GM23338 (cell line): ENCODE measurements around the gene KLHL25. TPM values are rescaled to one million over a fixed set of nuclear protein-coding genes. Genes with fewer than 3 reads are reported as not detected.

ENCODE experiments used
- ATAC-seq: fragments of 200-7000 bp; cut with Tn5 transposase; 3 replicates; pipeline ENCODE4 v1.9.1; 2020
- DNase-seq: peaks from one replicate; pipeline ENCODE4 v3.0.0-alpha.2; 2015; ENCODE audit warnings: low spot score
- H2AFZ ChIP-seq: fragments of 200-600 bp; sonication (generic); 2 replicates; pipeline ENCODE4 v1.8.0; 2016; ENCODE audit warnings: antibody characterized with exemption, mild to moderate bottlenecking, moderate library complexity
- H3F3A ChIP-seq: fragments of 200-600 bp; sonication (generic); replicated peaks from 2 replicates; pipeline ENCODE4 v1.8.0; 2017; ENCODE audit warnings: antibody characterized with exemption, mixed run types, low read depth
- H3K27ac ChIP-seq: fragments of 200-600 bp; sonication (generic); 2 replicates; pipeline ENCODE4 v1.6.1; 2016; ENCODE audit warnings: low read depth
- H3K27me3 ChIP-seq: fragments of 200-600 bp; sonication (generic); 2 replicates; pipeline ENCODE4 v1.8.0; 2016; ENCODE audit warnings: mild to moderate bottlenecking, mixed run types, moderate library complexity; ENCODE audit not compliant: insufficient read depth
- H3K36me3 ChIP-seq: fragments of 200-600 bp; sonication (generic); 2 replicates; pipeline ENCODE4 v1.8.0; 2016; ENCODE audit warnings: mild to moderate bottlenecking; ENCODE audit not compliant: insufficient read depth
- H3K4me1 ChIP-seq: fragments of 200-600 bp; sonication (generic); 2 replicates; pipeline ENCODE4 v1.8.0; 2016; ENCODE audit warnings: mild to moderate bottlenecking, moderate library complexity; ENCODE audit not compliant: insufficient read depth
- H3K4me2 ChIP-seq: fragments of 200-600 bp; sonication (generic); 2 replicates; pipeline ENCODE4 v1.7.1; 2017; ENCODE audit warnings: mixed run types
- H3K4me3 ChIP-seq: fragments of 200-600 bp; sonication (generic); 2 replicates; pipeline ENCODE4 v1.6.1; 2016; ENCODE audit warnings: mixed run types
- H3K79me2 ChIP-seq: fragments of 200-600 bp; sonication (generic); replicated peaks from 2 replicates; pipeline ENCODE4 v1.8.0; 2017; ENCODE audit warnings: mild to moderate bottlenecking; ENCODE audit not compliant: insufficient read depth
- H3K9me2 ChIP-seq: fragments of 200-600 bp; sonication (generic); 2 replicates; pipeline ENCODE4 v1.8.0; 2017; ENCODE audit not compliant: insufficient read depth
- H4K20me1 ChIP-seq: fragments of 200-600 bp; sonication (generic); replicated peaks from 2 replicates; pipeline ENCODE4 v1.8.0; 2017; ENCODE audit warnings: mild to moderate bottlenecking; ENCODE audit not compliant: insufficient read depth
- H3K27ac Mint-ChIP-seq: 2 replicates; pipeline ENCODE4 v1.8.0; 2020; ENCODE audit warnings: inconsistent platforms, mild to moderate bottlenecking, moderate library complexity, mixed read lengths
- H3K27me3 Mint-ChIP-seq: 3 replicates; pipeline ENCODE4 v1.8.0; 2022; ENCODE audit warnings: low read depth, mild to moderate bottlenecking, moderate library complexity, mixed read lengths, inconsistent platforms; ENCODE audit not compliant: insufficient read depth, poor library complexity
- H3K36me3 Mint-ChIP-seq: 3 replicates; pipeline ENCODE4 v1.8.0; 2021; ENCODE audit warnings: low read depth, mild to moderate bottlenecking, inconsistent platforms, moderate library complexity, mixed read lengths
- H3K4me1 Mint-ChIP-seq: 3 replicates; pipeline ENCODE4 v1.8.0; 2020; ENCODE audit warnings: mild to moderate bottlenecking, inconsistent platforms, mixed read lengths
- H3K4me3 Mint-ChIP-seq: 3 replicates; pipeline ENCODE4 v1.8.0; 2021; ENCODE audit warnings: moderate library complexity, mild to moderate bottlenecking, inconsistent platforms, mixed read lengths
- H3K9me3 Mint-ChIP-seq: 3 replicates; pipeline ENCODE4 v1.8.0; 2020; ENCODE audit warnings: moderate library complexity, mild to moderate bottlenecking, inconsistent platforms, mixed read lengths
- CREB1 ChIP-seq: fragments of 250-450 bp; sonication (Bioruptor Pico); IDR thresholded peaks from 2 replicates; pipeline ENCODE4 v1.5.0; 2020; ENCODE audit warnings: low read depth, mild to moderate bottlenecking, moderate library complexity
- CTCF ChIP-seq, 2 experiments: fragments of 200-600 bp in 1 of 2; sonication (generic) in 1 of 2; conservative IDR thresholded peaks; 2 replicates each; pipeline versions ENCODE4 v1.5.1 to v1.6.1; 2016 to 2017; ENCODE audit warnings: antibody characterized with exemption in 2 of 2, low read depth in 2 of 2, mild to moderate bottlenecking in 2 of 2, moderate library complexity in 1 of 2
- ETS1 ChIP-seq: IDR thresholded peaks from 2 replicates; pipeline ENCODE4 v1.6.1; 2016; ENCODE audit warnings: antibody characterized with exemption
- EZH2 ChIP-seq: fragments of 200-600 bp; sonication (generic); IDR thresholded peaks from one replicate; pipeline ENCODE4 v1.8.0; 2017; ENCODE audit warnings: antibody characterized with exemption, mild to moderate bottlenecking, low read depth; ENCODE audit not compliant: unreplicated experiment
- EZH2phosphoT487 ChIP-seq: fragments of 200-600 bp; sonication (generic); IDR thresholded peaks from one replicate; pipeline ENCODE4 v1.8.1; 2018; ENCODE audit warnings: antibody characterized with exemption; ENCODE audit not compliant: unreplicated experiment
- JUNB ChIP-seq: IDR thresholded peaks from one replicate; pipeline ENCODE4 v1.6.1; 2016; ENCODE audit warnings: antibody characterized with exemption; ENCODE audit not compliant: unreplicated experiment
- NANOG ChIP-seq: IDR thresholded peaks from 2 replicates; pipeline ENCODE4 v1.6.1; 2016; ENCODE audit warnings: antibody characterized with exemption, borderline replicate concordance
- POLR2AphosphoS5 ChIP-seq: IDR thresholded peaks from 2 replicates; pipeline ENCODE4 v1.6.1; 2016; ENCODE audit warnings: antibody characterized with exemption, low read depth
- REST ChIP-seq: IDR thresholded peaks from one replicate; pipeline ENCODE4 v1.6.1; 2018; ENCODE audit warnings: antibody characterized with exemption; ENCODE audit not compliant: unreplicated experiment
- STAT1 ChIP-seq: IDR thresholded peaks from one replicate; pipeline ENCODE4 v1.6.1; 2016; ENCODE audit warnings: antibody characterized with exemption; ENCODE audit not compliant: unreplicated experiment
- ZNF114 ChIP-seq: fragments of 250-450 bp; sonication (Bioruptor Pico); IDR thresholded peaks from 2 replicates; pipeline ENCODE4 v1.5.0; 2020; ENCODE audit warnings: mild to moderate bottlenecking, moderate library complexity
- ZNF331 ChIP-seq: fragments of 250-450 bp; sonication (Bioruptor Pico); IDR thresholded peaks from 2 replicates; pipeline ENCODE4 v1.5.0; 2020; ENCODE audit warnings: low read depth, mild to moderate bottlenecking, moderate library complexity
- ZNF462 ChIP-seq: fragments of 250-450 bp; sonication (Bioruptor Pico); IDR thresholded peaks from 2 replicates; pipeline ENCODE4 v1.5.0; 2020; ENCODE audit warnings: mild to moderate bottlenecking, moderate library complexity
- polyA plus RNA-seq: library from polyadenylated mRNA; unstranded; fragments of >200 nt; fragmentation: Nextera tagmentation; extraction: Ambion mirVana; gene quantifications from 2 replicates; pipeline ENCODE4 v1.2.1, GENCODE V29; 2016
- total RNA-seq: library from RNA; depleted of rRNA; stranded (reverse); fragments of >200 nt; shearing (Covaris generic); gene quantifications from 2 replicates; pipeline ENCODE4 v1.2.3, GENCODE V29; 2014

The KLHL25 gene
- total and polyA plus RNA-seq, 2 experiments from 2014 or later: 5.2 to 28.5 TPM

- peaks cover 27% of the 10 kb centered on the region for H3K36me3 Mint-ChIP-seq
- Histone ChIP-seq H4K20me1 (no peaks in the 10 kb centered on the region), H3K4me3 (no peak overlapping the region), H3K27ac (no peak overlapping the region), H3K79me2 (peaks cover 46% of the 10 kb centered on the region), H3K4me2 (no peak overlapping the region), H3K27me3 (no peaks in the 10 kb centered on the region), H2AFZ (no peak overlapping the region), H3K9me2 (no peaks in the 10 kb centered on the region), H3F3A (no peaks in the 10 kb centered on the region), H3K36me3 (no peaks in the 10 kb centered on the region), H3K4me1 (no peaks in the 10 kb centered on the region)
- H3K4me3 Mint-ChIP-seq: no peak overlapping the region
- no peak for ATAC-seq
- DNase-seq: no peak
- no peak overlapping the region for H3K27ac Mint-ChIP-seq
- peaks cover 26% of the 10 kb centered on the region for H3K4me1 Mint-ChIP-seq
- H3K9me3 Mint-ChIP-seq: no peaks in the 10 kb centered on the region
- TF ChIP-seq ZNF331 (CRISPR knock-in tag) (no peak), POLR2AphosphoS5 (no peak), STAT1 (no peak), ZNF114 (no peak), NANOG (no peak), ETS1 (no peak), EZH2 (no peak), CREB1 (CRISPR knock-in tag) (no peak), REST (no peak), ZNF462 (no peak), JUNB (no peak), EZH2phosphoT487 (no peak), CTCF (conservative IDR thresholded peaks at IDR 0.05; ENCODE audit: low read depth in 2 of 2) (no peak)
- peaks cover 4% of the 10 kb centered on the region for H3K27me3 Mint-ChIP-seq
Observed at GRCh38 chr15:85764649-85765277, 30.0 kb downstream of the KLHL25 start.
